Activated CD8-positive, alpha-beta T cell treated with anti-CD3 and anti-CD28 coated beads for 36 hours (primary cell): ENCODE data around the gene PEPD. TPM values are rescaled to one million over a fixed set of nuclear protein-coding genes. Genes with fewer than 3 reads are reported as not detected.

Experiments
- ATAC-seq: fragments of 200-7000 bp; cut with Tn5 transposase; one replicate; pipeline ENCODE4 v1.10.0; 2021; ENCODE audit warnings: mild to moderate bottlenecking, moderate library complexity
- CTCF ChIA-PET: fragments of 350-600 bp; sonication (Branson Sonifier 250); formaldehyde crosslinking; loops from one replicate; lab custom pipeline; 2021; ENCODE audit warnings: antibody characterized with exemption; lab: Charles Lee
- POLR2A ChIA-PET: fragments of 350-600 bp; sonication (Branson Sonifier 250); formaldehyde crosslinking; loops from one replicate; lab custom pipeline; 2021; ENCODE audit warnings: antibody characterized with exemption; lab: Charles Lee
- DNase-seq: peaks from one replicate; pipeline ENCODE4 v3.0.0-alpha.2; 2020
- H3K27ac Mint-ChIP-seq: one replicate; pipeline ENCODE4 v1.8.0; 2021; ENCODE audit warnings: mild to moderate bottlenecking, mixed read lengths
- H3K27me3 Mint-ChIP-seq: one replicate; pipeline ENCODE4 v1.8.0; 2021; ENCODE audit warnings: mixed read lengths
- H3K36me3 Mint-ChIP-seq: one replicate; pipeline ENCODE4 v1.8.0; 2021; ENCODE audit warnings: low read depth, mixed read lengths
- H3K4me1 Mint-ChIP-seq: one replicate; pipeline ENCODE4 v1.8.0; 2021; ENCODE audit warnings: low read depth, mixed read lengths
- H3K4me3 Mint-ChIP-seq: one replicate; pipeline ENCODE4 v1.8.0; 2021; ENCODE audit warnings: mild to moderate bottlenecking, moderate library complexity, mixed read lengths
- H3K9me3 Mint-ChIP-seq: one replicate; pipeline ENCODE4 v1.8.0; 2021; ENCODE audit warnings: mixed read lengths
- intact Hi-C: fragments of 100-400 bp; cut with micrococcal nuclease; formaldehyde crosslinking; loops from one replicate; pipeline ENCODE4 v1.10.0; 2022
- total RNA-seq, 2 experiments: library from RNA; stranded (reverse); gene quantifications; one replicate each; pipeline ENCODE4 v1.2.3, GENCODE V29; 2021
- TF ChIP-seq, protein P1 (sequence below): fragments of 200-600 bp; IDR thresholded peaks from one replicate; pipeline ENCODE4 v1.8.0; 2022; ENCODE audit warnings: antibody characterized with exemption, mild to moderate bottlenecking

PEPD gene
- total RNA-seq, 2 experiments from 2014 or later: 32.6 to 34.6 TPM

DNA sequence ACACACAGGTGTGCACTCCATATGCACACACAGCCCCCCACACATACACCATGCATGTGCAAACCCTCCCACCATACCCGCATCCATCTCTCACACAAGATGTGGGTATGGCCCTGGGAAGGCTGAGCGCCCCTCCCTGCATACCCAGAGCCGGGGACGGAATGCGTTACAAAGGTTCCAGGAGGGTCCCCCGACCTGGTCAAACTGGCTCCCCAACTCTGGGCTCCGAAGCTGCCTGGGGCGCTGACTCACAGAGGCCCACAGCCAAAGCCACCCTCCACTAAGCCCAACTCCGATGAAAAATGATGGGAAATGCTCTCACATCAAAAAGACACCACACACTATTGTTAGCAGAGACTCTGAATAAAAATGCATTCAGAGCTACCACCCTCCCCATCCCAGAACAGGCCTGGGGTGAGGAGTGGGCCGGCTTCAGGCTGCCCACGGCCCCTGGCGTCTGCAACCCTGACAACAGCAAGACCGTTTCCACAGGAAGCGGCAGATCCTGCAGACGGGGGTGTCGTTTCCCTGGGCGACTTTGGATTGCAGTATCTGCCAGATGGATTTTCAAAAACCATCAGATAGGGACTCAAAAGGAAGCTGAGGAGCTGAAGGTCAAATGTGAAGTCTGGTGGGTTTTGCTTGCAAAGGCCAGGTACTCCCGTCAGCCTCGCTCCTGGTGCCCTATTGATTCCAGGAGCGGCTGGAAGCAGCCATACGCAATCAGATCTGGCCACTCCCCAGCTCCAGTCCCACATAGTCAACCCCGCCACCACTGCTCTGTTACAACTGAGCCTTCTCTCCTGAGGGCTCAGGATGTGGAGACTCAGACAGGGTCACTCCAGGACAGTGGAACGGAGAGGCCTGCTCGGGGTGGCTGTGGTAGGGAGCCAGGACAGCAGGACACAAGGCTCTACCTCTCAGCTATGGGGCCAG lies 14.3 kb downstream of the PEPD start:
- H3K4me1 Mint-ChIP-seq: no peaks in the 10 kb centered on the region
- peaks cover 1% of the 10 kb centered on the region for H3K36me3 Mint-ChIP-seq
- ChIA-PET CTCF (no interaction called here), POLR2A (interaction anchor here (0.5 kb wide), 1 partner anchor 788 kb away, joined by 3 read pairs; no protein-coding TSS in a partner anchor)
- H3K4me3 Mint-ChIP-seq: no peak overlapping the region
- ATAC-seq (no peak), DNase-seq (no peak)
- no peaks in the 10 kb centered on the region for H3K27me3 Mint-ChIP-seq
- no peaks in the 10 kb centered on the region for H3K9me3 Mint-ChIP-seq
- intact Hi-C loops: no loop called here
- H3K27ac Mint-ChIP-seq: no peak overlapping the region
- TF ChIP-seq, protein P1, sequence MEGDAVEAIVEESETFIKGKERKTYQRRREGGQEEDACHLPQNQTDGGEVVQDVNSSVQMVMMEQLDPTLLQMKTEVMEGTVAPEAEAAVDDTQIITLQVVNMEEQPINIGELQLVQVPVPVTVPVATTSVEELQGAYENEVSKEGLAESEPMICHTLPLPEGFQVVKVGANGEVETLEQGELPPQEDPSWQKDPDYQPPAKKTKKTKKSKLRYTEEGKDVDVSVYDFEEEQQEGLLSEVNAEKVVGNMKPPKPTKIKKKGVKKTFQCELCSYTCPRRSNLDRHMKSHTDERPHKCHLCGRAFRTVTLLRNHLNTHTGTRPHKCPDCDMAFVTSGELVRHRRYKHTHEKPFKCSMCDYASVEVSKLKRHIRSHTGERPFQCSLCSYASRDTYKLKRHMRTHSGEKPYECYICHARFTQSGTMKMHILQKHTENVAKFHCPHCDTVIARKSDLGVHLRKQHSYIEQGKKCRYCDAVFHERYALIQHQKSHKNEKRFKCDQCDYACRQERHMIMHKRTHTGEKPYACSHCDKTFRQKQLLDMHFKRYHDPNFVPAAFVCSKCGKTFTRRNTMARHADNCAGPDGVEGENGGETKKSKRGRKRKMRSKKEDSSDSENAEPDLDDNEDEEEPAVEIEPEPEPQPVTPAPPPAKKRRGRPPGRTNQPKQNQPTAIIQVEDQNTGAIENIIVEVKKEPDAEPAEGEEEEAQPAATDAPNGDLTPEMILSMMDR: no peak

- no peaks in the 10 kb centered on the region for H3K27me3 Mint-ChIP-seq
- intact Hi-C loops: no loop called here
- no peaks in the 10 kb centered on the region for H3K36me3 Mint-ChIP-seq
- ChIA-PET CTCF (no interaction called here), POLR2A (no interaction called here)
- TF ChIP-seq, protein P1: no peak
- H3K4me1 Mint-ChIP-seq: no peaks in the 10 kb centered on the region
- no peaks in the 10 kb centered on the region for H3K9me3 Mint-ChIP-seq
- no peak for ATAC-seq
- no peak for DNase-seq
- no peak overlapping the region for H3K4me3 Mint-ChIP-seq
- H3K27ac Mint-ChIP-seq: no peak overlapping the region
These were observed 15.1 kb downstream of the PEPD start for GRCh38 chr19:33506498-33506897.

DNA sequence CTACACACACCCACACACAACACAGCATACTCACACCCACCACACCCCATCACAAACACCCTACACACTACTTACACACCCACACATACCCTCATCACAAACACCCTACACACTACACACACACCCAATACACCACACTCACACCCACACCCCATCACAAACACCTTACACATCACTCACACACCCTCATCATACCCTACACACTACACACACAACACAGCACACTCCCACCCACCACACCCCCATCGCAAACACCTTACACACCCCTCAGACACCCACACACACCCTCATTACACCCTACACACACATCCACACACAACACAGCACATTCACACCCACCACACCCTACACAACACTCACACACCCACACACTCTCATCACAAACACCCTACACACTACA lies 15.8 kb downstream of the PEPD start:
- intact Hi-C loops: no loop called here
- Mint-ChIP-seq H3K4me3 (no peak overlapping the region), H3K27me3 (no peaks in the 10 kb centered on the region), H3K9me3 (no peaks in the 10 kb centered on the region), H3K4me1 (no peaks in the 10 kb centered on the region), H3K27ac (no peak overlapping the region), H3K36me3 (no peaks in the 10 kb centered on the region)
- TF ChIP-seq, protein P1: no peak
- CTCF ChIA-PET: no interaction called here
- DNase-seq (no peak), ATAC-seq (no peak)
- POLR2A ChIA-PET: no interaction called here

DNA sequence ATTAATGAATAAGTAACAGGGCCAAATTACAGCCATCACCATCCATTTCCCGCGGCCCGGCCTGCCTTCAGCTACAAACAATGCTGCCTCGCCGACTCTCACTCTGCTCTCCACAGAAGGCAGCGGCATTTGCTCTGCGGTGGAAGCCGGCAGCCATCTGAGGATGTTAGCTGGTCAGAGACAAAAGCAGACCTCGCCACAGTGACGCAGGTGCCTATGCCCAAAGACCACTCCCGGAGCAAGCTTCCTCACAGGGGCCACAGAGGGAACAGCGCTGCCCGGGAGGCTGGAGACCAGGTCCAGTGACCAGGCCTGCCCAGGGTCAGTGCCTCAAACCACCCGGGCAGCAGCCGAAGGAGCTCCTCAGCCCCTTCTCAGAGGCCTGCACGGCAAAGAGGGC lies 16.4 kb downstream of the PEPD start:
- no peak for ATAC-seq
- H3K9me3 Mint-ChIP-seq: no peaks in the 10 kb centered on the region
- no peak for DNase-seq
- no peaks in the 10 kb centered on the region for H3K27me3 Mint-ChIP-seq
- H3K36me3 Mint-ChIP-seq: no peaks in the 10 kb centered on the region
- POLR2A ChIA-PET: interaction anchor here (0.8 kb wide), 1 partner anchor 14 kb away, joined by 3 read pairs; no protein-coding TSS in a partner anchor
- CTCF ChIA-PET: no interaction called here
- intact Hi-C loops: no loop called here
- TF ChIP-seq, protein P1: no peak
- H3K27ac Mint-ChIP-seq: no peak overlapping the region
- no peaks in the 10 kb centered on the region for H3K4me1 Mint-ChIP-seq
- no peak overlapping the region for H3K4me3 Mint-ChIP-seq

DNA sequence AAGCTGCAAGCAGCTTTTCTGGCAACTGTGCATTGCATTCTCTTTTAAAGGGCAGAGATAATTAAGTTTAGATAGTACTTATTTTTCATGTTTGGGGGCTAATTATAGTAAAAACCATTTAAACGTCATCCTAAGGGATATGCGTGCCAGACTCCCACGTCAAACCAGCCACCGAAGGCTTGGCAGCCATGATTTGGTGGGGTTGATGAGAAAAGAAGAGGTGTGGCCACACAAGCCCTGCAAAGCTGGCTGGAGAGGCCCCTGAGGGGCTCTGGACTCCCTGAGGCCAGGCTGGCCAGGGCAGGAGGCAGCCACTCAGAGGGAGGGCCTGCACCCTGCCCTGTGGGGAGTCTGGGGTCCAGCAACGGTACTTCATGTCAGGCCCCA lies 17.5 kb downstream of the PEPD start:
- Mint-ChIP-seq H3K27ac (no peak overlapping the region), H3K9me3 (no peaks in the 10 kb centered on the region), H3K36me3 (peaks cover 2% of the 10 kb centered on the region), H3K27me3 (no peaks in the 10 kb centered on the region), H3K4me3 (no peak overlapping the region), H3K4me1 (no peaks in the 10 kb centered on the region)
- POLR2A ChIA-PET: no interaction called here
- ATAC-seq: no peak
- CTCF ChIA-PET: no interaction called here
- intact Hi-C loops: no loop called here
- no peak for DNase-seq
- TF ChIP-seq, protein P1: no peak
